Stimulated activated naive B cell treated with anti-CD40 and anti-IgM and Interleukin-4, amounts not matched to agents 10 μg/mL and 1 μg/mL and 100 μg/mL, for 72 hours (primary cell): Measurements from ENCODE around the gene LEPR.
"Not testable (repeated sequence)": the region's sequence is repeated elsewhere in the genome, so short reads cannot be mapped to it uniquely, and the experiment has no call there.

Source experiments
- ATAC-seq, 2 donors: fragments of 150-1000 bp; cut with Tn5 transposase; replicated peaks; 2 replicates each; pipeline ENCODE4 v1.10.0; 2021; ENCODE audit warnings: moderate library complexity in 1 of 2
- DNase-seq: peaks from one replicate; pipeline ENCODE4 v3.0.0; 2021
- H3K27ac Mint-ChIP-seq: one replicate; pipeline ENCODE4 v1.8.0; 2022; ENCODE audit warnings: mild to moderate bottlenecking, mixed read lengths
- H3K27me3 Mint-ChIP-seq, 2 donors: one replicate each; pipeline ENCODE4 v1.8.0; 2022; ENCODE audit warnings: mixed read lengths in 2 of 2
- H3K36me3 Mint-ChIP-seq, 2 donors: one replicate each; pipeline ENCODE4 v1.8.0; 2022; ENCODE audit warnings: mixed read lengths in 2 of 2, mild to moderate bottlenecking in 1 of 2
- H3K4me1 Mint-ChIP-seq, 2 donors: one replicate each; pipeline ENCODE4 v1.8.0; 2022; ENCODE audit warnings: mixed read lengths in 2 of 2, mild to moderate bottlenecking in 1 of 2
- H3K4me3 Mint-ChIP-seq, 2 donors: one replicate each; pipeline ENCODE4 v1.8.0; 2022; ENCODE audit warnings: mild to moderate bottlenecking in 2 of 2, mixed read lengths in 2 of 2, moderate library complexity in 1 of 2
- H3K9me3 Mint-ChIP-seq, 2 donors: one replicate each; pipeline ENCODE4 v1.8.0; 2022; ENCODE audit warnings: mixed read lengths in 2 of 2, mild to moderate bottlenecking in 1 of 2

Gene LEPR

DNA sequence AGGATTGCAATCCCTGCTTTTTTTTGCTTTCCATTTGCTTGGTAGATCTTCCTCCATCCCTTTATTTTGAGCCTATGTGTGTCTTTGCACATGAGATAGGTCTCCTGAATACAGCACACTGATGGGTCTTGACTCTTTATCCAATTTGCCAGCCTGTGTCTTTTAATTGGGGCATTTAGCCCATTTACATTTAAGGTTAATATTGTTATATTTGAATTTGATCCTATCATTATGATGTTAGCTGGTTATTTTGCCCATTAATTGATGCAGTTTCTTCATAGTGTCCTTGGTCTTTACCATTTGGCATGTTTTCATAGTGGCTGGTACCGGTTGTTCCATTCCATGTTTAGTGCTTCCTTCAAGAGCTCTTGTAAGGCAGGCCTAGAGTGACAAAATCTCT lies 45.4 kb downstream of the LEPR start:
- H3K9me3 Mint-ChIP-seq, H3K27ac Mint-ChIP-seq, H3K4me3 Mint-ChIP-seq, ATAC-seq, H3K4me1 Mint-ChIP-seq, H3K27me3 Mint-ChIP-seq, H3K36me3 Mint-ChIP-seq, DNase-seq: not testable (repeated sequence)

DNA sequence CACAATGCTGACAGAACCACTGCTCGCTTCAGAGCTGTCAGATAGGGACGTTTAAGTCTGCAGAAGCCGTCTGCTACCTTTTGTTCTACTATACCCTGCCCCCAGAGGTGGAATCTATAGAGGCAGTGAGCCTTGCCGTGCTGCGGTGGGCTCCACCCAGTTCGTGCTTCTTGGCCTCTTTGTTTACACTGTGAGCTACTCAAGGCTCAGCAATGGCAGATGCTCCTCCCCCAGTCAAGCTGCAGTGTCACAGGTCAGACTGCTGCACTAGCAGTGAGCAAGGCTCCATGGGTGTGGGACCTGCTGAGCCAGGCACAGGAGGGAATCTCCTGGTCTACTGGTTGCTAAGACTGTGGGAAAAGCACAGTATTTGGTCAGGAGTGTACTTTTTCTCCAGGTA lies 47.1 kb downstream of the LEPR start:
- Mint-ChIP-seq H3K4me3 (no peak overlapping the region), H3K27ac (no peak overlapping the region), H3K9me3 (peaks cover 5 to 10% of the 10 kb centered on the region in 2 donors), H3K27me3 (peaks cover 0 to 3% of the 10 kb centered on the region in 2 donors), H3K4me1 (peaks cover 0 to 4% of the 10 kb centered on the region in 2 donors), H3K36me3 (peaks cover 2 to 10% of the 10 kb centered on the region in 2 donors)
- DNase-seq (no peak), ATAC-seq (no peak)

DNA sequence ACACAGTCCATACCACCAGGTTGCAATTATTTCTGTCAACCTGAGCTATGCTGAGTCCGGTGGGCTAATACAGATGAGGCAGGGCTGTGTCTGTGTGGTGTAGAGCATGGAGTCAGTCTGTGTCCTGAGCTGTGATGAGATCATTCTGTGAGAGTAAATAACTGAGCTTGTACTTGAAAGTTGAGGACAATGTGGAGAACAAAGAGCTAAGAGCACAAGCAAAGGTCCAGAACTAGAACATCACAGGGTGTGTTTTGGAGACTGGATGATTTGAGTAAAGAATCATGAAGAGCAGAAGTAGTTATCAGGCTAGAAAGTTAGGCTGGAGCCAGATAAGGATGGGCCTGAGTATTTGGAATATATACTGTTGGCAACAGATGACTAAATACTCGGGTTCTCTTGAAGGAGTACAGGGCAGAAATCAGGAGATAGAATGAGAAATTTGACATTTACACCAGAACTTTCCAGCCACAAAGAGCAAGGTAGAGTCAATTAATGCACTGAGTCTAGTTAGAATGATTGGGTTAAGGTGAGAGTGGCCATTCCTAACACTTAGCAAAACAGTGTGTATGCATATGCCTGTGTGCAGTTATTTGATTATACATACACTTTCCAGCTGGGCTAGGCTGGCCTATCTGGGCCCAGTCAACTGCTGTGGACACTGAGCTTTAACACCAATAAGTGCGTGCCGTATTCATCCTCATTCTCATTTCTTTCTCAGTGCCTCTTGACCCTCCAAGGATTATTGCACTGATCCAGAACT lies 48.8 kb downstream of the LEPR start:
- ATAC-seq (no peak), DNase-seq (no peak)
- H3K36me3 Mint-ChIP-seq, result peaks cover 2 to 5% of the 10 kb centered on the region in 2 donors
- H3K4me1 Mint-ChIP-seq, result no peaks in the 10 kb centered on the region
- peaks cover 3% of the 10 kb centered on the region in 2 donors for H3K27me3 Mint-ChIP-seq
- no peak overlapping the region for H3K4me3 Mint-ChIP-seq
- no peak overlapping the region for H3K27ac Mint-ChIP-seq
- H3K9me3 Mint-ChIP-seq, result peaks cover 2 to 4% of the 10 kb centered on the region in 2 donors

DNA sequence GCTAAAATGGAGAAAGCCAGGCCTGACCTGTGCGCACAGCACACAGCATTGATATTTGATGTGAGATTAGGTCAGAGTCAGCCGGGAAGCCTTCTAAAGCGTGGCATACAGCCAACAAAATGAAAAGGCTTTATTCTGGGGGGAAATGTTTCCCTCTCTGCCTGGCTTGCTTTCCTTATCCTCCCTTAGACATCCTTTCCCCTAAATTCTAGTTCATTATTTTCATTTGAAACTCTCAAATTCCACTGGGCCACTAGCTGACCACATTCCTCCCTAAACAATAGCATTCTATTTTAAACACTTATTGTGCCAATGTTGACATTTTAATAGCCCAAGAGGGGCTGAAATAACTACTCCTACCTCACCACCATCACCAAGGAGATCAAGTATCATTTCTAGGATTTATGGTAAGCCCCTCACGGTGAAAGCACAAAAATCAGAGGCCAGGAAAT lies 49.4 kb downstream of the LEPR start:
- ATAC-seq (no peak), DNase-seq (no peak)
- Mint-ChIP-seq H3K27me3 (peaks cover 2 to 5% of the 10 kb centered on the region in 2 donors), H3K27ac (no peak overlapping the region), H3K4me3 (no peak overlapping the region), H3K4me1 (no peaks in the 10 kb centered on the region), H3K36me3 (peaks cover 2 to 4% of the 10 kb centered on the region in 2 donors), H3K9me3 (peaks cover 2 to 4% of the 10 kb centered on the region in 2 donors)
